DND-41 (cell line): ENCODE results near the gene CABLES2.

Source experiments
- EZH2 ChIP-seq: IDR thresholded peaks from 3 replicates; pipeline ENCODE4 v1.6.1; 2012; ENCODE audit warnings: borderline replicate concordance, low read depth, mild to moderate bottlenecking, moderate library complexity, low read length, inconsistent platforms; ENCODE audit not compliant: severe bottlenecking
- TF ChIP-seq, protein P1 (sequence below): IDR thresholded peaks from 2 replicates; pipeline ENCODE4 v1.5.1; 2012; ENCODE audit warnings: borderline replicate concordance, low read length, moderate library complexity, mild to moderate bottlenecking; ENCODE audit not compliant: poor library complexity, severe bottlenecking; ENCODE audit errors: extremely low read depth

DNA sequence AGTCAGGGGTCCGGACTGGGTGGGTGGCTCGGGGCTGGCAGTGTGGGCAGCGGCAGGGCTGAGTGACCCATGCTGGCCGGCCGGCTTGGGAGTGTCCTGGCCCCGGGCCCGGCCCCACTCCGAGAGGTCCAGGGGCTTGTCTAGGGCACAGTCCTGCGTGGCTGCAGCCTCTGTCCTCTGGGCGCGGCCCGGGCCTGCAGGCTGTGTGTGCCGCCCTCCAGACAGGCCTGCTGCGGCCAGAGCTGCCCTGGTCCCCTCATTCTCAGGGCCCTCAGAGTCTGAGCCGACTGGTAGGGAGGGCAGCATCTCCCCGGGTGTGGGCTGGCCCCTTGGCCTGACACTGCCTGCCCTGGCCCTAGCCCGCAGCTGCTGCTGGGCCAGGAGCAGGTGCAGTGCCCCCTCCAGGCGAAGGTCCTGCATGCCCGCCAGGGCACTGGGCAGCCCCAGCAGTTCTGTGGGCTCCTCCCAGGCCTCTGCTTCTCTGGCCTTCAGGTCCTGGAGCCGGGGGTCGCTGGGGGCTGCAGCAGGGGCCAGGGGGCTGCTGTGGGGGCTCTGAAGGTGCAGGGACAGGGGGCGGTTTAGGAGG is 6.9 kb upstream of the CABLES2 start:
- TF ChIP-seq, protein P1, sequence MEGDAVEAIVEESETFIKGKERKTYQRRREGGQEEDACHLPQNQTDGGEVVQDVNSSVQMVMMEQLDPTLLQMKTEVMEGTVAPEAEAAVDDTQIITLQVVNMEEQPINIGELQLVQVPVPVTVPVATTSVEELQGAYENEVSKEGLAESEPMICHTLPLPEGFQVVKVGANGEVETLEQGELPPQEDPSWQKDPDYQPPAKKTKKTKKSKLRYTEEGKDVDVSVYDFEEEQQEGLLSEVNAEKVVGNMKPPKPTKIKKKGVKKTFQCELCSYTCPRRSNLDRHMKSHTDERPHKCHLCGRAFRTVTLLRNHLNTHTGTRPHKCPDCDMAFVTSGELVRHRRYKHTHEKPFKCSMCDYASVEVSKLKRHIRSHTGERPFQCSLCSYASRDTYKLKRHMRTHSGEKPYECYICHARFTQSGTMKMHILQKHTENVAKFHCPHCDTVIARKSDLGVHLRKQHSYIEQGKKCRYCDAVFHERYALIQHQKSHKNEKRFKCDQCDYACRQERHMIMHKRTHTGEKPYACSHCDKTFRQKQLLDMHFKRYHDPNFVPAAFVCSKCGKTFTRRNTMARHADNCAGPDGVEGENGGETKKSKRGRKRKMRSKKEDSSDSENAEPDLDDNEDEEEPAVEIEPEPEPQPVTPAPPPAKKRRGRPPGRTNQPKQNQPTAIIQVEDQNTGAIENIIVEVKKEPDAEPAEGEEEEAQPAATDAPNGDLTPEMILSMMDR: peak; percentile 14
- no peak for TF ChIP-seq EZH2
